H9 (cell line): ENCODE measurements around the gene SHCBP1. TPM values are rescaled to one million over a fixed set of nuclear protein-coding genes. Genes with fewer than 3 reads are reported as not detected.

Experiments used
- DNase-seq: peaks from one replicate; pipeline ENCODE4 v3.0.0-alpha.2; 2017
- H2AFZ ChIP-seq: one replicate; pipeline ENCODE4 v1.6.1; 2013; ENCODE audit warnings: mild to moderate bottlenecking, low read length, control low read depth, moderate library complexity
- H2AK5ac ChIP-seq: 2 replicates; pipeline ENCODE4 v1.6.1; 2013; ENCODE audit warnings: low read length, control low read depth, mixed read lengths; ENCODE audit not compliant: insufficient read length
- H2BK120ac ChIP-seq: one replicate; pipeline ENCODE4 v1.6.1; 2013; ENCODE audit warnings: low read depth, mild to moderate bottlenecking, low read length, control low read depth, inconsistent platforms; ENCODE audit not compliant: poor library complexity, severe bottlenecking
- H2BK12ac ChIP-seq: 2 replicates; pipeline ENCODE4 v1.6.1; 2013; ENCODE audit warnings: low read length, control low read depth, mixed read lengths, low read depth; ENCODE audit not compliant: insufficient read length
- H2BK15ac ChIP-seq: 2 replicates; pipeline ENCODE4 v1.6.1; 2013; ENCODE audit warnings: low read depth, low read length, control low read depth
- H2BK20ac ChIP-seq: one replicate; pipeline ENCODE4 v1.6.1; 2013; ENCODE audit warnings: low read depth, mild to moderate bottlenecking, low read length, control low read depth, inconsistent platforms; ENCODE audit not compliant: poor library complexity, severe bottlenecking
- H2BK5ac ChIP-seq: 2 replicates; pipeline ENCODE4 v1.6.1; 2013; ENCODE audit warnings: low read length, control low read depth, mixed read lengths; ENCODE audit not compliant: insufficient read length
- H3K14ac ChIP-seq: 2 replicates; pipeline ENCODE4 v1.6.1; 2013; ENCODE audit warnings: low read length, control low read depth; ENCODE audit not compliant: insufficient read depth
- H3K18ac ChIP-seq: 2 replicates; pipeline ENCODE4 v1.6.1; 2013; ENCODE audit warnings: low read depth, mild to moderate bottlenecking, mixed read lengths, low read length, control low read depth; ENCODE audit not compliant: insufficient read length
- H3K23ac ChIP-seq: 2 replicates; pipeline ENCODE4 v1.6.1; 2013; ENCODE audit warnings: low read length, control low read depth, mixed read lengths, low read depth; ENCODE audit not compliant: insufficient read length
- H3K23me2 ChIP-seq: 2 replicates; pipeline ENCODE4 v1.6.1; 2013; ENCODE audit warnings: low read depth, mild to moderate bottlenecking, mixed read lengths, low read length, control low read depth; ENCODE audit not compliant: insufficient read length, poor library complexity, severe bottlenecking
- H3K27ac ChIP-seq: 2 replicates; pipeline ENCODE4 v1.5.1; 2013; ENCODE audit warnings: low read length, control low read depth, mixed read lengths, low read depth; ENCODE audit not compliant: insufficient read length
- H3K27me3 ChIP-seq: 2 replicates; pipeline ENCODE4 v1.6.1; 2013; ENCODE audit warnings: low read length, control low read depth, inconsistent platforms; ENCODE audit not compliant: insufficient read depth
- H3K4ac ChIP-seq: 2 replicates; pipeline ENCODE4 v1.6.1; 2013; ENCODE audit warnings: low read depth, mild to moderate bottlenecking, control low read depth, inconsistent platforms, low read length, moderate library complexity
- H3K4me1 ChIP-seq: 2 replicates; pipeline ENCODE4 v1.6.1; 2013; ENCODE audit warnings: low read length, control low read depth, inconsistent platforms; ENCODE audit not compliant: insufficient read depth
- H3K4me2 ChIP-seq: 2 replicates; pipeline ENCODE4 v1.6.1; 2013; ENCODE audit warnings: low read length, control low read depth, mixed read lengths; ENCODE audit not compliant: insufficient read length, insufficient read depth
- H3K56ac ChIP-seq: 2 replicates; pipeline ENCODE4 v1.6.1; 2013; ENCODE audit warnings: low read depth, mild to moderate bottlenecking, mixed read lengths, low read length, control low read depth; ENCODE audit not compliant: insufficient read length
- H3K79me1 ChIP-seq: 2 replicates; pipeline ENCODE4 v1.6.1; 2013; ENCODE audit warnings: low read depth, mild to moderate bottlenecking, moderate library complexity, low read length, control low read depth, inconsistent platforms; ENCODE audit not compliant: insufficient read depth, poor library complexity, severe bottlenecking
- H3K79me2 ChIP-seq: 2 replicates; pipeline ENCODE4 v1.6.1; 2013; ENCODE audit warnings: low read length, control low read depth, inconsistent platforms; ENCODE audit not compliant: insufficient read depth
- H3K9ac ChIP-seq: 2 replicates; pipeline ENCODE4 v1.6.1; 2013; ENCODE audit warnings: low read length, control low read depth, mixed read lengths; ENCODE audit not compliant: insufficient read length; ENCODE audit errors: extremely low read depth
- H3K9me3 ChIP-seq: one replicate; pipeline ENCODE4 v1.6.1; 2013; ENCODE audit warnings: low read depth, low read length, inconsistent platforms; ENCODE audit not compliant: control insufficient read depth
- H3T11ph ChIP-seq: one replicate; pipeline ENCODE4 v1.6.1; 2013; ENCODE audit warnings: mild to moderate bottlenecking, low read length, control low read depth, inconsistent platforms
- H4K20me1 ChIP-seq: one replicate; pipeline ENCODE4 v1.6.1; 2013; ENCODE audit not compliant: control insufficient read depth, insufficient read length, insufficient read depth
- H4K5ac ChIP-seq: 2 replicates; pipeline ENCODE4 v1.6.1; 2013; ENCODE audit warnings: low read depth, mild to moderate bottlenecking, mixed read lengths, low read length, control low read depth; ENCODE audit not compliant: insufficient read length
- H4K8ac ChIP-seq: replicated peaks from 2 replicates; pipeline ENCODE4 v1.6.1; 2013; ENCODE audit warnings: low read length, control low read depth, mixed read lengths, low read depth; ENCODE audit not compliant: insufficient read length
- H4K91ac ChIP-seq: 2 replicates; pipeline ENCODE4 v1.6.1; 2013; ENCODE audit warnings: low read depth, mild to moderate bottlenecking, moderate library complexity, mixed read lengths, low read length, control low read depth; ENCODE audit not compliant: insufficient read length
- H3K27ac Mint-ChIP-seq, 3 experiments: 2 replicates in 2 of 3; 3 replicates in 1 of 3; pipeline ENCODE4 v1.8.0; 2020 to 2021; ENCODE audit warnings: mixed read lengths in 3 of 3, mild to moderate bottlenecking in 1 of 3, moderate library complexity in 1 of 3
- H3K27me3 Mint-ChIP-seq: 2 replicates; pipeline ENCODE4 v1.8.0; 2021; ENCODE audit warnings: low read depth, mild to moderate bottlenecking, moderate library complexity, mixed read lengths
- H3K36me3 Mint-ChIP-seq, 3 experiments: 2 replicates in 2 of 3; 3 replicates in 1 of 3; pipeline ENCODE4 v1.8.0; 2020 to 2021; ENCODE audit warnings: low read depth in 3 of 3, mixed read lengths in 3 of 3; ENCODE audit not compliant: insufficient read depth in 1 of 3
- H3K4me1 Mint-ChIP-seq, 2 experiments: 2 replicates each; pipeline ENCODE4 v1.8.0; 2020; ENCODE audit warnings: mixed read lengths in 2 of 2
- H3K4me3 Mint-ChIP-seq, 2 experiments: 2 replicates in 1 of 2; 3 replicates in 1 of 2; pipeline ENCODE4 v1.8.0; 2020 to 2021; ENCODE audit warnings: mild to moderate bottlenecking in 2 of 2, mixed read lengths in 2 of 2, moderate library complexity in 1 of 2
- H3K9me3 Mint-ChIP-seq, 2 experiments: 2 replicates in 1 of 2; 3 replicates in 1 of 2; pipeline ENCODE4 v1.8.0; 2020; ENCODE audit warnings: mild to moderate bottlenecking in 2 of 2, mixed read lengths in 2 of 2, moderate library complexity in 1 of 2
- CTCF ChIP-seq: fragments of 200-600 bp; sonication (generic); conservative IDR thresholded peaks from 3 replicates; pipeline ENCODE4 v1.8.0; 2021; ENCODE audit warnings: antibody characterized with exemption, mild to moderate bottlenecking
- WGBS: extraction: QIAGEN DNeasy Blood & Tissue Kit; methylation state at CpG from one replicate; pipeline ENCODE4 v1.1.7; 2013; ENCODE audit warnings: missing lambda C conversion rate, low lambda C conversion rate, mixed read lengths; ENCODE audit not compliant: insufficient read length; ENCODE audit errors: extremely low coverage; 5-methylcytosine and 5-hydroxymethylcytosine counted together
- total RNA-seq: library from RNA; stranded (reverse); gene quantifications from 2 replicates; pipeline ENCODE4 v1.2.1, GENCODE V29; 2021

Gene SHCBP1
- total RNA-seq, 1 experiment from 2014 or later = 16.6 TPM

GRCh38 chr16:46613352-46613751, 7.8 kb downstream of the SHCBP1 start:
- H3K36me3 Mint-ChIP-seq = peaks cover 34 to 58% (median 50%) of the 10 kb centered on the region in 3 experiments
- H3K79me1 ChIP-seq = no peaks in the 10 kb centered on the region
- no peaks in the 10 kb centered on the region for H3K27me3 Mint-ChIP-seq
- no peak overlapping the region for H3K18ac ChIP-seq
- H3T11ph ChIP-seq = no peak overlapping the region
- H4K8ac ChIP-seq = no peak overlapping the region
- no peak overlapping the region for H3K4me3 Mint-ChIP-seq
- no peaks in the 10 kb centered on the region for H3K4me1 ChIP-seq
- H4K20me1 ChIP-seq = no peaks in the 10 kb centered on the region
- DNase-seq = no peak
- H3K27ac ChIP-seq = no peak overlapping the region
- H3K4me2 ChIP-seq = no peak overlapping the region
- H2BK12ac ChIP-seq = no peak overlapping the region
- no peak for TF ChIP-seq CTCF
- H3K4ac ChIP-seq = no peak overlapping the region
- H2BK5ac ChIP-seq = no peak overlapping the region
- no peaks in the 10 kb centered on the region for H3K9me3 ChIP-seq
- no peak overlapping the region for H4K5ac ChIP-seq
- no peak overlapping the region for H2BK20ac ChIP-seq
- H3K9me3 Mint-ChIP-seq = no peaks in the 10 kb centered on the region
- H3K27ac Mint-ChIP-seq = no peak overlapping the region
- H3K56ac ChIP-seq = no peak overlapping the region
- H3K4me1 Mint-ChIP-seq = peaks cover 5 to 6% of the 10 kb centered on the region in 2 experiments; a peak in 3 of 4 replicates
- H2BK120ac ChIP-seq = no peak overlapping the region
- no peaks in the 10 kb centered on the region for H3K79me2 ChIP-seq
- H2AFZ ChIP-seq = no peak overlapping the region
- no peak overlapping the region for H3K9ac ChIP-seq
- H2BK15ac ChIP-seq = no peak overlapping the region
- no peak overlapping the region for H3K14ac ChIP-seq
- H3K23me2 ChIP-seq = no peaks in the 10 kb centered on the region
- no peak overlapping the region for H2AK5ac ChIP-seq
- no peaks in the 10 kb centered on the region for H3K27me3 ChIP-seq
- no peak overlapping the region for H3K23ac ChIP-seq
- no CpG with 5 or more reads among the region's 2 CpGs for whole genome bisulfite sequencing
- H4K91ac ChIP-seq = no peak overlapping the region
